ENCODE data around the gene SPA17. TPM values are rescaled to one million over a fixed set of nuclear protein-coding genes. Genes with fewer than 3 reads are reported as not detected.

SPA17 gene

Small RNA genes within 50 kb of the gene (small RNA-seq; reads per million reads assigned to genes)
- not detected for gene RNA5SP352 (ENCODE audit: insufficient read depth)
